ENCODE data around the gene LYRM1.

GRCh38 chr16:20960899-20961298, 60.3 kb downstream of the LYRM1 start:
- TF ChIP-seq POLR2A (IDR thresholded peaks at IDR 0.05) (no peak), CTCF (IDR thresholded peaks at IDR 0.05) (no peak), EP300 (IDR thresholded peaks at IDR 0.05) (no peak)
